Caco-2 (cell line): Measurements from ENCODE around the gene LSM14A. TPM values are rescaled to one million over a fixed set of nuclear protein-coding genes. Genes with fewer than 3 reads are reported as not detected.
"Not testable (repeated sequence)": the region's sequence is repeated elsewhere in the genome, so short reads cannot be mapped to it uniquely, and the experiment has no call there.

ENCODE experiments used
- BruUV-seq: library from RNA; stranded (reverse); fragments of 400-500 nt; replicated peaks from 2 replicates; lab custom pipeline; 2021; lab: Mats Ljungman, UMichigan
- CTCF ChIA-PET: fragments of 300-600 bp; sonication (Branson Sonifier 250); formaldehyde crosslinking; loops from one replicate; lab custom pipeline; 2022; ENCODE audit warnings: antibody characterized with exemption; lab: Charles Lee
- POLR2A ChIA-PET: fragments of 300-600 bp; sonication (Branson Sonifier 250); formaldehyde crosslinking; loops from one replicate; lab custom pipeline; 2022; ENCODE audit warnings: antibody characterized with exemption; lab: Charles Lee
- DNase-seq, 2 experiments: peaks; one replicate each; pipeline versions ENCODE4 v3.0.0 to v3.0.0-alpha.2; 2020 to 2022
- H3K27me3 ChIP-seq: replicated peaks from 2 replicates; pipeline ENCODE4 v1.6.0; 2011; ENCODE audit warnings: low read length; ENCODE audit not compliant: control insufficient read depth, insufficient read depth
- H3K36me3 ChIP-seq: 2 replicates; pipeline ENCODE4 v1.5.1; 2011; ENCODE audit warnings: low read length; ENCODE audit not compliant: control insufficient read depth, insufficient read depth
- H3K4me1 ChIP-seq: fragments of 250-450 bp; sonication (Bioruptor Pico); 2 replicates; pipeline ENCODE4 v1.5.1; 2020; ENCODE audit warnings: mild to moderate bottlenecking
- H3K4me3 ChIP-seq: 2 replicates; pipeline ENCODE4 v1.5.1; 2011; ENCODE audit warnings: low read depth, mild to moderate bottlenecking, control low read depth, low read length
- H3K9me3 ChIP-seq: fragments of 250-450 bp; sonication (Bioruptor Pico); 2 replicates; pipeline ENCODE4 v1.5.1; 2020; ENCODE audit warnings: mild to moderate bottlenecking, moderate library complexity
- H3K27ac Mint-ChIP-seq: one replicate; pipeline ENCODE4 v1.8.0; 2022; ENCODE audit warnings: mixed read lengths; ENCODE audit not compliant: unreplicated experiment
- H3K27me3 Mint-ChIP-seq: one replicate; pipeline ENCODE4 v1.8.0; 2022; ENCODE audit warnings: mixed read lengths; ENCODE audit not compliant: insufficient read depth, unreplicated experiment
- H3K36me3 Mint-ChIP-seq: one replicate; pipeline ENCODE4 v1.8.0; 2022; ENCODE audit warnings: mild to moderate bottlenecking, mixed read lengths; ENCODE audit not compliant: insufficient read depth, unreplicated experiment
- H3K4me1 Mint-ChIP-seq: one replicate; pipeline ENCODE4 v1.8.0; 2022; ENCODE audit warnings: low read depth, mixed read lengths; ENCODE audit not compliant: unreplicated experiment
- H3K4me3 Mint-ChIP-seq: one replicate; pipeline ENCODE4 v1.8.0; 2022; ENCODE audit warnings: mild to moderate bottlenecking, moderate library complexity, mixed read lengths; ENCODE audit not compliant: unreplicated experiment
- H3K9me3 Mint-ChIP-seq: one replicate; pipeline ENCODE4 v1.8.0; 2022; ENCODE audit warnings: mixed read lengths; ENCODE audit not compliant: unreplicated experiment
- intact Hi-C: fragments of 100-400 bp; cut with micrococcal nuclease; formaldehyde crosslinking; loops from one replicate; pipeline ENCODE4 v1.10.0; 2022; ENCODE audit not compliant: unreplicated experiment
- total RNA-seq: library from RNA; stranded (reverse); gene quantifications from 2 replicates; pipeline ENCODE4 v1.2.3, GENCODE V29; 2022
- TF ChIP-seq, protein P1 (sequence below), 2 experiments: fragments of 200-600 bp in 1 of 2; IDR thresholded peaks; 1 replicate in 1 of 2; 2 replicates in 1 of 2; pipeline versions ENCODE4 v1.5.1 to v1.8.0; 2011 to 2022; ENCODE audit warnings: antibody characterized with exemption in 1 of 2, control low read depth in 1 of 2, inconsistent platforms in 1 of 2, low read depth in 1 of 2, low read length in 1 of 2, mild to moderate bottlenecking in 1 of 2, moderate library complexity in 1 of 2; ENCODE audit not compliant: insufficient read depth in 1 of 2, severe bottlenecking in 1 of 2, unreplicated experiment in 1 of 2

The LSM14A gene
- total RNA-seq, 1 experiment from 2014 or later = 233 TPM

DNA sequence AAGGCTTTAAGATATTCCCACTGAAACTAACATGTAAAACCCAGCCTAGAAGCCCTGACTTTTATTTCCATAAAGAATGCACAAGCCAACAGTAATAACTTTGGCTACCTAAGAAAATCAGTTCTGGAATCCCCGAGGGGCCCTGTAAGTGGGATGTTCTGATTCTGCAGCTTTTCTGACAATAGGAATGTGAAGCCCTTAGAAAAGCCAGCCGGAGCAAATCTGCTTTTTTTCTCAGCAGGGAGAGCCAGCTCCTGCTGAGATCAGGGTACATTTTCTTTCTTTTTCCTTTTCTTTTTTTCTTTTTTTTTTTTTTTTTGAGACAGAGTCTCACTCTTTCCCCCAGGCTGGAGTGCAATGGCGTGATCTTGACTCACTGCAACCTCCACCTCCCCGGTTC is 74.0 kb downstream of the LSM14A start:
- Mint-ChIP-seq H3K9me3 (no peaks in the 10 kb centered on the region), H3K27me3 (no peaks in the 10 kb centered on the region), H3K4me3 (no peak overlapping the region), H3K27ac (no peak overlapping the region), H3K4me1 (peaks cover 5% of the 10 kb centered on the region), H3K36me3 (peaks cover 11% of the 10 kb centered on the region)
- no peak overlapping the region for H3K4me3 ChIP-seq
- ChIA-PET POLR2A (no interaction called here), CTCF (no interaction called here)
- H3K27me3 ChIP-seq = no peaks in the 10 kb centered on the region
- intact Hi-C loops = no loop called here
- BruUV-seq = no TSS peak
- H3K9me3 ChIP-seq = no peaks in the 10 kb centered on the region
- no peaks in the 10 kb centered on the region for H3K4me1 ChIP-seq
- DNase-seq = no peak
- TF ChIP-seq, protein P1, sequence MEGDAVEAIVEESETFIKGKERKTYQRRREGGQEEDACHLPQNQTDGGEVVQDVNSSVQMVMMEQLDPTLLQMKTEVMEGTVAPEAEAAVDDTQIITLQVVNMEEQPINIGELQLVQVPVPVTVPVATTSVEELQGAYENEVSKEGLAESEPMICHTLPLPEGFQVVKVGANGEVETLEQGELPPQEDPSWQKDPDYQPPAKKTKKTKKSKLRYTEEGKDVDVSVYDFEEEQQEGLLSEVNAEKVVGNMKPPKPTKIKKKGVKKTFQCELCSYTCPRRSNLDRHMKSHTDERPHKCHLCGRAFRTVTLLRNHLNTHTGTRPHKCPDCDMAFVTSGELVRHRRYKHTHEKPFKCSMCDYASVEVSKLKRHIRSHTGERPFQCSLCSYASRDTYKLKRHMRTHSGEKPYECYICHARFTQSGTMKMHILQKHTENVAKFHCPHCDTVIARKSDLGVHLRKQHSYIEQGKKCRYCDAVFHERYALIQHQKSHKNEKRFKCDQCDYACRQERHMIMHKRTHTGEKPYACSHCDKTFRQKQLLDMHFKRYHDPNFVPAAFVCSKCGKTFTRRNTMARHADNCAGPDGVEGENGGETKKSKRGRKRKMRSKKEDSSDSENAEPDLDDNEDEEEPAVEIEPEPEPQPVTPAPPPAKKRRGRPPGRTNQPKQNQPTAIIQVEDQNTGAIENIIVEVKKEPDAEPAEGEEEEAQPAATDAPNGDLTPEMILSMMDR (IDR thresholded peaks at IDR 0.05; ENCODE audit: insufficient read depth in 1 of 2, low read depth in 1 of 2, low read length in 1 of 2, severe bottlenecking in 1 of 2, unreplicated experiment in 1 of 2) = no peak
- H3K36me3 ChIP-seq = no peaks in the 10 kb centered on the region

DNA sequence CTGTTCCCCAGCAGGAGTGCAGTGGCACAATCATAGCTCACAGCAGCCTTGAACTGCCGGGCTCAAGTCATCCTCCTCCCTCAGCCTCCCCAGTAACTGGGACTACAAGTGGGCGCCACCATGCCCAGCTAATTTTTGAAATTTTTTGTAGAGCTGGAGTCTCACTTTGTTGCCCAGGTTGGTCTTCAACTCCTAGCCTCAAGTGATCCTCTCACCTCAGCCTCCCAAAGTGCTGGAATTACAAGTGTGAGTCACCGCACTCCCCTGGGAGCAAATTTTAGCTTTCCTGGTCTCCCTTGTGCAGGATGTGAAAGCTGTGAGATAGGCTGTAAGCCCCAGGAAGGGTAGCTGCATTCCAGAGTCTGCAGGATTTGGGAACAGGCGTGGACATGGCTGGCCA is 76.6 kb downstream of the LSM14A start:
- peaks cover 5% of the 10 kb centered on the region for H3K4me1 Mint-ChIP-seq
- no TSS peak for BruUV-seq
- H3K36me3 ChIP-seq = no peaks in the 10 kb centered on the region
- no peaks in the 10 kb centered on the region for H3K9me3 ChIP-seq
- H3K27me3 ChIP-seq = no peaks in the 10 kb centered on the region
- peaks cover 6% of the 10 kb centered on the region for H3K36me3 Mint-ChIP-seq
- no peaks in the 10 kb centered on the region for H3K9me3 Mint-ChIP-seq
- ChIA-PET POLR2A (interaction anchor here (0.5 kb wide), 1 partner anchor 230 kb away, joined by 3 read pairs; no protein-coding TSS in a partner anchor), CTCF (interaction anchor here (0.6 to 0.7 kb wide), 2 partner anchors 454 to 520 kb away, joined by 4 to 5 read pairs; no protein-coding TSS in a partner anchor)
- intact Hi-C loops = no loop called here
- H3K27ac Mint-ChIP-seq = no peak overlapping the region
- no peaks in the 10 kb centered on the region for H3K27me3 Mint-ChIP-seq
- no peak overlapping the region for H3K4me3 Mint-ChIP-seq
- H3K4me3 ChIP-seq = no peak overlapping the region
- no peak for DNase-seq
- H3K4me1 ChIP-seq = no peaks in the 10 kb centered on the region
- TF ChIP-seq, protein P1 (IDR thresholded peaks at IDR 0.05; ENCODE audit: insufficient read depth in 1 of 2, low read depth in 1 of 2, low read length in 1 of 2, severe bottlenecking in 1 of 2, unreplicated experiment in 1 of 2) = no peak

- BruUV-seq, H3K27ac Mint-ChIP-seq, H3K4me1 Mint-ChIP-seq, H3K27me3 Mint-ChIP-seq, H3K36me3 ChIP-seq, H3K4me3 Mint-ChIP-seq, H3K9me3 ChIP-seq, intact Hi-C loops, H3K4me3 ChIP-seq, CTCF ChIA-PET, DNase-seq, H3K27me3 ChIP-seq, H3K9me3 Mint-ChIP-seq: not testable (repeated sequence)
- POLR2A ChIA-PET = interaction anchor here (0.5 kb wide), 1 partner anchor 367 kb away, joined by 7 read pairs; no protein-coding TSS in a partner anchor
- H3K36me3 Mint-ChIP-seq = peaks cover 22% of the 10 kb centered on the region
- H3K4me1 ChIP-seq = peaks cover 16% of the 10 kb centered on the region
These were observed 80.9 kb downstream of the LSM14A start for GRCh38 chr19:34253167-34253566.

- H3K27me3 Mint-ChIP-seq, intact Hi-C loops, H3K36me3 ChIP-seq, CTCF ChIA-PET, BruUV-seq, H3K27me3 ChIP-seq, H3K9me3 ChIP-seq, DNase-seq, H3K9me3 Mint-ChIP-seq, H3K4me1 Mint-ChIP-seq: not testable (repeated sequence)
- H3K4me1 ChIP-seq = peaks cover 16% of the 10 kb centered on the region
- POLR2A ChIA-PET = interaction anchor here (0.5 kb wide), 1 partner anchor 368 kb away, joined by 7 read pairs; no protein-coding TSS in a partner anchor
- H3K27ac Mint-ChIP-seq = peak overlapping the region; percentile 91
- H3K36me3 Mint-ChIP-seq = peaks cover 24% of the 10 kb centered on the region
- peak overlapping the region; percentile 80 for H3K4me3 ChIP-seq
- peak overlapping the region; percentile 83 for H3K4me3 Mint-ChIP-seq
These were observed 81.4 kb downstream of the LSM14A start for GRCh38 chr19:34253681-34254045.
